Measurements from ENCODE around the gene TOM1. TPM values are rescaled to one million over a fixed set of nuclear protein-coding genes. Genes with fewer than 3 reads are reported as not detected.

The TOM1 gene
- total and polyA plus RNA-seq, 2 of the 13 experiments (the other 11 are each of a cell fraction or from before 2014, with no cell fraction given) = 30.8 to 87.3 TPM

DNA sequence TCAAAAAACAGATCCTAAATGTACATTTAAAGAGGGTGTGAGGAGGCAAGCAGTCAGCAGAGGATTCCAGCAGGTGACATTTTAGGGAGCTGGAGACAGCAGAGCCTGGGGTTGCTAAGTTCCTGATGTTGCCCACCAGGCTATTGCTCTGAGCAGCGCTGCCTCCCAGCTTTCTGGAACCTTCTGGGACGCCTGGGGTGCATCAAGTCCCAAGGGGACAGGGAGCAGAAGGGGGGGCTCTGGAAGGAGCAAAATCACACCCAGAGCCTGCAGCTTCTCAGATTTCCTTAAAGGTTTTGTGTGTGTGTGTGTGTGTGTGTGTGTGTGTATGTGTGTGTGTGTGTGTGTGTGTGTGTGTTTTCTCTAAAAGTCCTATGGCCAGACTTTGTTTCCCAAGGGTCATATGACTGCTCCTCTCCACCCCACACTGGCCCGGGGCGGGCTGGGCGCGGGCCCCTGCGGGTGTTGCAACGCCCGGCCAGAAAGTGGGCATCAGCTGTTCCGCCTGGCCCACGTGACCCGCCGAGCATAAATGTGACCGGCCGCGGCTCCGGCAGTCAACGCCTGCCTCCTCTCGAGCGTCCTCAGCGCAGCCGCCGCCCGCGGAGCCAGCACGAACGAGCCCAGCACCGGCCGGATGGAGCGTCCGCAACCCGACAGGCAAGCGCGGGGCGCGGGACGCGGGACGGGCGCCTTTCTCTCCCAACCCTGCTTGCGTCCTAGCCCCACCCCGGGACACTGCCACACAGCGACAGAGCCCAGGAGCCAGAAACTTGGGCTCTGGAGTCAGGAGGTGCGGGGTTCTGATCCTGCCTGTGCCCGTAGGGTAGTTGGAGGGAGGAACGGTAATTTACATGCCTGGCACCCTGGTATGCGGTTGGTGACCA is 81.1 kb downstream of the TOM1 start, which contains the start of gene HMOX1 (continued):
- no peak for TF ChIP-seq ZNF333 (CRISPR knock-in tag; IDR thresholded peaks at IDR 0.05; ENCODE audit: borderline replicate concordance)
- peak; percentile 57 for TF ChIP-seq YY1 (IDR thresholded peaks at IDR 0.05; ENCODE audit: insufficient read depth, insufficient replicate concordance, low read depth, low read length)
- TF ChIP-seq, protein P1, sequence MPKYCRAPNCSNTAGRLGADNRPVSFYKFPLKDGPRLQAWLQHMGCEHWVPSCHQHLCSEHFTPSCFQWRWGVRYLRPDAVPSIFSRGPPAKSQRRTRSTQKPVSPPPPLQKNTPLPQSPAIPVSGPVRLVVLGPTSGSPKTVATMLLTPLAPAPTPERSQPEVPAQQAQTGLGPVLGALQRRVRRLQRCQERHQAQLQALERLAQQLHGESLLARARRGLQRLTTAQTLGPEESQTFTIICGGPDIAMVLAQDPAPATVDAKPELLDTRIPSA (CRISPR knock-in tag; IDR thresholded peaks at IDR 0.05; ENCODE audit: borderline replicate concordance) = no peak
- 0 out of 2 replicates have a peak, but pooled peaks have one; percentile 65 for TF ChIP-seq NKX3-1 (CRISPR knock-in tag; IDR thresholded peaks at IDR 0.05)
- peak; percentile 96 for TF ChIP-seq HNRNPLL (IDR thresholded peaks at IDR 0.05; ENCODE audit: low read depth, low read length, poor library complexity, severe bottlenecking)
- TF ChIP-seq, protein P2, sequence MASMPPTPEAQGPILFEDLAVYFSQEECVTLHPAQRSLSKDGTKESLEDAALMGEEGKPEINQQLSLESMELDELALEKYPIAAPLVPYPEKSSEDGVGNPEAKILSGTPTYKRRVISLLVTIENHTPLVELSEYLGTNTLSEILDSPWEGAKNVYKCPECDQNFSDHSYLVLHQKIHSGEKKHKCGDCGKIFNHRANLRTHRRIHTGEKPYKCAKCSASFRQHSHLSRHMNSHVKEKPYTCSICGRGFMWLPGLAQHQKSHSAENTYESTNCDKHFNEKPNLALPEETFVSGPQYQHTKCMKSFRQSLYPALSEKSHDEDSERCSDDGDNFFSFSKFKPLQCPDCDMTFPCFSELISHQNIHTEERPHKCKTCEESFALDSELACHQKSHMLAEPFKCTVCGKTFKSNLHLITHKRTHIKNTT (CRISPR knock-in tag; IDR thresholded peaks at IDR 0.05) = no peak
- no peak for TF ChIP-seq GABPA (IDR thresholded peaks at IDR 0.05; ENCODE audit: low read depth, low read length)
- TF ChIP-seq GABPA (CRISPR knock-in tag; IDR thresholded peaks at IDR 0.05; ENCODE audit: low read depth) = no peak
- TF ChIP-seq RAD21 (CRISPR knock-in tag; IDR thresholded peaks at IDR 0.05) = peak; percentile 71
- TF ChIP-seq ZNF567 (CRISPR knock-in tag; IDR thresholded peaks at IDR 0.05; ENCODE audit: borderline replicate concordance) = 0 out of 2 replicates have a peak, but pooled peaks have one; percentile 25
- no peak for TF ChIP-seq PAWR (CRISPR knock-in tag; IDR thresholded peaks at IDR 0.05; ENCODE audit: borderline replicate concordance)
- TF ChIP-seq ZBTB49 (CRISPR knock-in tag; IDR thresholded peaks at IDR 0.05; ENCODE audit: borderline replicate concordance) = no peak
- TF ChIP-seq, protein P3, sequence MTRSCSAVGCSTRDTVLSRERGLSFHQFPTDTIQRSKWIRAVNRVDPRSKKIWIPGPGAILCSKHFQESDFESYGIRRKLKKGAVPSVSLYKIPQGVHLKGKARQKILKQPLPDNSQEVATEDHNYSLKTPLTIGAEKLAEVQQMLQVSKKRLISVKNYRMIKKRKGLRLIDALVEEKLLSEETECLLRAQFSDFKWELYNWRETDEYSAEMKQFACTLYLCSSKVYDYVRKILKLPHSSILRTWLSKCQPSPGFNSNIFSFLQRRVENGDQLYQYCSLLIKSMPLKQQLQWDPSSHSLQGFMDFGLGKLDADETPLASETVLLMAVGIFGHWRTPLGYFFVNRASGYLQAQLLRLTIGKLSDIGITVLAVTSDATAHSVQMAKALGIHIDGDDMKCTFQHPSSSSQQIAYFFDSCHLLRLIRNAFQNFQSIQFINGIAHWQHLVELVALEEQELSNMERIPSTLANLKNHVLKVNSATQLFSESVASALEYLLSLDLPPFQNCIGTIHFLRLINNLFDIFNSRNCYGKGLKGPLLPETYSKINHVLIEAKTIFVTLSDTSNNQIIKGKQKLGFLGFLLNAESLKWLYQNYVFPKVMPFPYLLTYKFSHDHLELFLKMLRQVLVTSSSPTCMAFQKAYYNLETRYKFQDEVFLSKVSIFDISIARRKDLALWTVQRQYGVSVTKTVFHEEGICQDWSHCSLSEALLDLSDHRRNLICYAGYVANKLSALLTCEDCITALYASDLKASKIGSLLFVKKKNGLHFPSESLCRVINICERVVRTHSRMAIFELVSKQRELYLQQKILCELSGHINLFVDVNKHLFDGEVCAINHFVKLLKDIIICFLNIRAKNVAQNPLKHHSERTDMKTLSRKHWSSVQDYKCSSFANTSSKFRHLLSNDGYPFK (CRISPR knock-in tag; IDR thresholded peaks at IDR 0.05; ENCODE audit: borderline replicate concordance) = 0 out of 2 replicates have a peak, but pooled peaks have one; percentile 28
- TF ChIP-seq ZKSCAN5 (CRISPR knock-in tag; IDR thresholded peaks at IDR 0.05) = peak; percentile 24; the same call in 1 of the 2 replicates
- no peak for TF ChIP-seq ZEB1 (IDR thresholded peaks at IDR 0.05; ENCODE audit: insufficient replicate concordance, low read depth)
- TF ChIP-seq ZNF501 (CRISPR knock-in tag; IDR thresholded peaks at IDR 0.05) = peak; percentile 55; the same call in 1 of the 2 replicates
- 0 out of 2 replicates have a peak, but pooled peaks have one; percentile 32 for TF ChIP-seq ARHGAP35 (CRISPR knock-in tag; IDR thresholded peaks at IDR 0.05; ENCODE audit: borderline replicate concordance)
- TF ChIP-seq, protein P4, sequence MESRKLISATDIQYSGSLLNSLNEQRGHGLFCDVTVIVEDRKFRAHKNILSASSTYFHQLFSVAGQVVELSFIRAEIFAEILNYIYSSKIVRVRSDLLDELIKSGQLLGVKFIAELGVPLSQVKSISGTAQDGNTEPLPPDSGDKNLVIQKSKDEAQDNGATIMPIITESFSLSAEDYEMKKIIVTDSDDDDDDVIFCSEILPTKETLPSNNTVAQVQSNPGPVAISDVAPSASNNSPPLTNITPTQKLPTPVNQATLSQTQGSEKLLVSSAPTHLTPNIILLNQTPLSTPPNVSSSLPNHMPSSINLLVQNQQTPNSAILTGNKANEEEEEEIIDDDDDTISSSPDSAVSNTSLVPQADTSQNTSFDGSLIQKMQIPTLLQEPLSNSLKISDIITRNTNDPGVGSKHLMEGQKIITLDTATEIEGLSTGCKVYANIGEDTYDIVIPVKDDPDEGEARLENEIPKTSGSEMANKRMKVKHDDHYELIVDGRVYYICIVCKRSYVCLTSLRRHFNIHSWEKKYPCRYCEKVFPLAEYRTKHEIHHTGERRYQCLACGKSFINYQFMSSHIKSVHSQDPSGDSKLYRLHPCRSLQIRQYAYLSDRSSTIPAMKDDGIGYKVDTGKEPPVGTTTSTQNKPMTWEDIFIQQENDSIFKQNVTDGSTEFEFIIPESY (CRISPR knock-in tag; IDR thresholded peaks at IDR 0.05) = peak; percentile 23; the same call in 1 of the 2 replicates
